ENCODE data around the gene ST3GAL3. TPM values are rescaled to one million over a fixed set of nuclear protein-coding genes. Genes with fewer than 3 reads are reported as not detected.

Gene ST3GAL3
- total and polyA plus RNA-seq, 2 experiments from 2014 or later = 4.5 to 7.0 TPM

- TF ChIP-seq REST (IDR thresholded peaks at IDR 0.05; ENCODE audit: unreplicated experiment) (no peak), ETS1 (IDR thresholded peaks at IDR 0.05) (no peak), JUNB (IDR thresholded peaks at IDR 0.05; ENCODE audit: unreplicated experiment) (no peak), ZNF462 (CRISPR knock-in tag; IDR thresholded peaks at IDR 0.05) (no peak)
Measured at GRCh38 chr1:43789604-43790550, 82.5 kb downstream of the ST3GAL3 start (continued).

Data from GM23338 (cell line).